GM21447 (cell line): ENCODE results near the gene KLHL2.
"Not testable (repeated sequence)": the region's sequence is repeated elsewhere in the genome, so short reads cannot be mapped to it uniquely, and the experiment has no call there.

Experiments
- ATAC-seq: cut with Tn5 transposase; IDR thresholded peaks from one replicate; pipeline ENCODE4 v1.9.1; 2021; ENCODE audit not compliant: unreplicated experiment

The KLHL2 gene

GRCh38 chr4:165326831-165327210 lies 119.5 kb downstream of the KLHL2 start:
- peak; percentile 22 for ATAC-seq

- ATAC-seq, result peak; percentile 97
These were observed 120.1 kb downstream of the KLHL2 start, which contains the start of gene MSMO1 for GRCh38 chr4:165327211-165328100. Gene MSMO1 (plus strand): TSS chr4:165327669. CDS start chr4:165333371, 5,702 bp downstream.

- no peak for ATAC-seq
These were observed 120.7 kb downstream of the KLHL2 start for GRCh38 chr4:165328101-165328425.

DNA sequence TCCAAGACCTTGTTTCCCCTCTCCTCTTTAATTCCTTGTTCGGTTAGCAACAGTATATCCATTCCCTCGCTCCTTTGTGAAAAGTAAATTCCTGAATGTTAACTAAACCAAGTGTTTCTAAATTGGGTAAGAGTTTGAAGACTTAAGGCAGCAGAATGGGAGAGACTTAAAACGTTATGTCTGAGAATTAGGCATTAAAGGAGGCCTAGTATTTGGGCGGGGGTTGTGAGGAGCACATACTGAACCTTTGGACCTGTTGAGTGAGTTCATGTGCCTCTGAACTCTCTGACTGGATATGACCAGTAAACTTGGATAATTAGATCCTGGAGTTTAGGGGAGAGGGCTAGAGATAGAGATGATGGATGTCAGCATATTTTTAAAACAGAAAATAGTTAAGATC lies 121.3 kb downstream of the KLHL2 start:
- no peak for ATAC-seq

- ATAC-seq, result no peak
These were observed 122.7 kb downstream of the KLHL2 start for GRCh38 chr4:165330071-165330470.

DNA sequence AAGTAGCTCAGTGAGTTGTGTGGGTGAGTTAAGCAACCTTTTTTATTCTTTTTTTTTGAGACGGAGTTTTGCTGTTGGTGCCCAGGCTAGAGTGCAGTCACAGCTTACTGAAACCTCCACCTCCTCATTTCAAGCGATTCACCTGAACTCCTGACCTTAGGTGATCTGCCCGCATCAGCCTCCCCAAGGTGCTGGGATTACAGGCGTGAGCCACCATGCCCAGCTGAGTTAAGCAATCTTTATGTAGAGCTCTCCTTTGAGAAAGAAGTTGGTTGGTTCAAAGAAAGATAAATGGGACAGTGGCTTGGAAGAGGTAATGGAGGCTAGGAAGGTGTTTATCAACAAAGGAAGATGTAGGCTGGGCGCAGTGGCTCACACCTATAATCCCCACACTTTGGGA lies 123.3 kb downstream of the KLHL2 start:
- no peak for ATAC-seq

DNA sequence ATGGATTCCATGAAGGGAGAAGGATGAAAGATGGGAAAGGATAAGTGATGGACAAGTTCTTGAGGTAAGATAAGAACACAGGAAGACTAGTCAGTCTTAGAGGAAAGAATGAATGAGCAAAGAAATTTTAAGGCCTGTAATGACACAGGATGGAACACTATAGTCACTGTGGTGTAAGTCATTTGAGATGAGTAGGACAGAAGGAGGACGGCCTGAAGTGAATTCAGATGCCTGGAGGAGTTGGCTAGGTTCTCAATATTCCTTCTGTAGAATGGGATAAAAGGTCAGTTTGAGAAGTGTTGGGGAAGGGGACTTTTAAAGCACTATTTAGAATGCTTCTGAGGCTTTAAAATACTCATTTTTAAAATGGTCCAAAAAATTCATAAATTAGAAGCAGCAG lies 124.0 kb downstream of the KLHL2 start:
- no peak for ATAC-seq

DNA sequence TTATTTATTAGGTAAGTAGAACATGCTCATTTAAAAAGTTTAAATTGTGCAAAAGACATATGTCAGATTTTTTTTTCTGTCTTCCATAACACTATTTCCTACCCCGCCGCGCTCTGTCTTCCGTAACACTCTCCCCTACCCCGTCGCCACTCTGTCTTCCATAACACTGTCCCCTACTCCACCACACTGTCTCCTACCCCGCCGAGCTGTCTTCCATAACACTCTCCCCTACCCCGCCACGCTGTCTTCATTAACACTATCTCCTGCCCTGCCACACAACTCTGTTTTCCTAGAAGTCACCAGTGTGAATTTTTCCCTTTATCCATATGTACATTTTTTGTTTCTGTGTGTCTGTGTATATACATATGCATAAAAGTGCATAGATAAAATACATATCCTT lies 124.5 kb downstream of the KLHL2 start:
- ATAC-seq, result no peak

DNA sequence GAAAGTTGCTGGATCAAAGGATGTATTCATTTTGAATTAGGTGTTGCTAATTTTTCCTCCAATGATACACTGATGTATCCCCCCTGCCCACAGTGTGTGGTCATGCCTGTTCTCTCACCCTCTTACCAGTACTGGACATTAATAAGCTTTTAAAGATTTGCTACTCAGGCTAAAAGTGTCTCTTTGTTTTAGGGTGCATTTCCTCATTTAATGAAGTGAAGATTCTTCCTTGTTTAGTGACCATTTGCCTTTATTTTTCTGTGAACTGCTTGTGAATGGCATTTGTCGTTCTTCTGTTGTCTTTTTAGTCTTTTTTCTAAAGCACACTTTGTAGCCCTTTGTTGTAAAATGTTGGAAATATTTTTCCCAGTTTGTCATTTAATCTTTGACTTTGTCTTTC lies 125.1 kb downstream of the KLHL2 start:
- no peak for ATAC-seq

GRCh38 chr4:165335163-165335703 lies 127.9 kb downstream of the KLHL2 start:
- ATAC-seq, result no peak

- no peak for ATAC-seq
These were observed 129.4 kb downstream of the KLHL2 start for GRCh38 chr4:165336743-165337142.

DNA sequence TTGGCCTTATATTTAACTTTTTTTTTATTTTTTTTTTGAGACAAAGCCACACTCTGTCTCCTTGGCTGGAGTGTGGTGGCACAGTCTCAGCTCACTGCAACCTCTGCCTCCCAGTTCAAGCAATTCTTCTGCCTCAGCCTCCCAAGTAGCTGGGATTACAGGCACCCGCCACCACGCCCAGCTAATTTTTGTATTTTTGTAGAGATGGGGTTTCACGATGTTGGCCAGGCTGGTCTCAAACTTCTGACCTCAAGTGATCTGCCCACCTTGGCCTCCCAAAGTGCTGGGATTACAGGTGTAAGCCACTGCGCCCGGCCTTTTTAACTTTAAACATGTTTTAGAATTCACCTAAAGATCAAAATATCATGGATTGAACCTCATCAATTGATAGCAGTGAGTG lies 135.0 kb downstream of the KLHL2 start:
- not testable (repeated sequence) for ATAC-seq

- no peak for ATAC-seq
These were observed 136.2 kb downstream of the KLHL2 start for GRCh38 chr4:165343353-165344191.

DNA sequence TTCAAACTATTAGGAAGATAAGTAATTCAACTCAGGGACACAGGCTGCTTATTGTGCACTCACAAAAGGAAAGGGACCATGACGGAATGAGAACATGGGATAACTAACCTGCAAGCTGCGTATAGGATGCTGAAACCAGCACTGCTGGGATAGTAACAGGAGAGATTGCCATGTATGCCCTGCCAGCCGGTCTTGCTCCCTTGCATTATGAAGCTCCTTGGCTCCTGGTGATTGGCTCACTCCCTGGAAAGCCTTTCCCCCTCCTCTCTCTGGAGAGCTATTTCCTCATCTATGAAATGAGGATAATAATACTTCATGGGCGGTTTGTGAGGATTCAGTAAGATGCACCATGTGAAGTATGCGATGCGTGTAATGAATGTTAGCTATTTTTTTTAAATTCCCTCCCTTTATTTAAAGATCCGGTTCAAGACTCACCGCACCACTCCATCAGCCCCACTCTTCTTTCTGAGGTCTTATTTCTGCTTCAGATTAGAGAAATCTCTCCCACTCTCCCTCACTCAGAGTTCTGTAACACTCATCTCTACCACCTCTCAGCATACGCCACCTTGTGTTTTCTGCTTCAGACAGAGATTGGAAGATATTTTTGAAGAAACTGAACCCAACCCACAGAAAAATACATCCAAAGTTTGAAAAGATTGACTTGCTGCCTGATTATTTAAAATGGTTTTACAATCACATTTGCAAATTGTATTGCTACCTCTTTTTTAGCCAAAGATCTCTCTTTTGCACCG lies 138.5 kb downstream of the KLHL2 start:
- ATAC-seq, result no peak

GRCh38 chr4:165347647-165348569 lies 140.5 kb downstream of the KLHL2 start:
- ATAC-seq, result no peak

GRCh38 chr4:165351359-165352130 lies 144.2 kb downstream of the KLHL2 start:
- no peak for ATAC-seq

- no peak for ATAC-seq
These were observed 148.5 kb downstream of the KLHL2 start for GRCh38 chr4:165355900-165356300.

GRCh38 chr4:165359506-165359905 lies 152.1 kb downstream of the KLHL2 start:
- no peak for ATAC-seq

- no peak for ATAC-seq
These were observed 152.8 kb downstream of the KLHL2 start for GRCh38 chr4:165360041-165360695.
